HUDEP-2 (cell line): ENCODE data around the gene SAMD11.
"Not testable (repeated sequence)": the region's sequence is repeated elsewhere in the genome, so short reads cannot be mapped to it uniquely, and the experiment has no call there.

Experiments used
- DNase-seq, 76 experiments: peaks; one replicate each; lab custom pipeline; 2025; ENCODE audit not compliant: unreplicated experiment in 76 of 76; lab: John Stamatoyannopoulos, UW

Gene SAMD11

GRCh38 chr1:923131-923990 is at the start of gene SAMD11:
Gene SAMD11, plus strand, starts transcription at chr1:923923. Its CDS starts 509 bp downstream, at chr1:924432.
- DNase-seq, result peak in 56 of 76 experiments; percentile 7 to 70 (median 40)

- not testable (repeated sequence) for DNase-seq
These were observed 47.1 kb upstream of the SAMD11 start for GRCh38 chr1:876428-877208.

- DNase-seq, result not testable (repeated sequence)
These were observed 46.3 kb upstream of the SAMD11 start for GRCh38 chr1:877209-877986.

DNA sequence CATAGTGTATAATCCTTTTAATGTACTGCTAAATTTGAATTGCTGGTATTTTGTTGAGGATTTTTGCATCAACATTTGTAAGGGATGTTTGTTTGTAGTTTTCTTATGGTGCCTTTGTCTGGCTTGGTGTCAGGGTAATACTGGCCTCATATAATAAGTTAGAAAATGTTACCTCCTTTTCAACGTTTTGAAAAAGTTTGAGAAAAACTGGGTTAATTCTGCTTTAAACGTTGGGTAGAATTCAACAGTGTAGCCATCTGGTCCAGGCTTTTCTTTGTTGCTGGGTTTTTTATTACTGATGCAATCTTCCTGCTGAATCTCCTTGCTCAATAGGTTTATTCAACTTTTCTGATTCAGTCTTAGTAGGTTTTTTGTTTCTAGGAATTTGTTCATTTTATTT is 43.2 kb upstream of the SAMD11 start:
- not testable (repeated sequence) for DNase-seq

- DNase-seq, result not testable (repeated sequence)
These were observed 42.8 kb upstream of the SAMD11 start for GRCh38 chr1:880915-881314.

DNA sequence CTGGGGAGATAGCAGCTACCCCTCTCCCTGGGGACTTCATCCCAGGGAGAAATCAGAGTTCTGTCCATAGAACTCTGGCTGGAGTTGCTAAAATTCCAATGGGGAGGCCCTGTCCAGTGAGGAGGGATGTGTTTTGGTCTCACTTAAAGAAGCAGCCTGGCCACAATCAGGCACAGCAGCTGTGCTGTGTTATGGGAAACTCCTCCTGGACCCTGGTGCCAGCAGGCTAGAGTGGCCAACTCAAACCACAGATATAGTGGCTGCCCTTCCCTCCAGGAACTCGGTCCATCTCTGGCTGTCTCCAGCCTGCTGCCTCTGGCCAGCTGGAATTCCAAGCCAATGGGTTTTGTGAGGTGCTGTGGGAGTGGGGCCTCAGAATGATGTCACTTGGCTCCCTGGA is 37.4 kb upstream of the SAMD11 start:
- no peak for DNase-seq

GRCh38 chr1:886760-887159 is 37.0 kb upstream of the SAMD11 start:
- no peak for DNase-seq

DNA sequence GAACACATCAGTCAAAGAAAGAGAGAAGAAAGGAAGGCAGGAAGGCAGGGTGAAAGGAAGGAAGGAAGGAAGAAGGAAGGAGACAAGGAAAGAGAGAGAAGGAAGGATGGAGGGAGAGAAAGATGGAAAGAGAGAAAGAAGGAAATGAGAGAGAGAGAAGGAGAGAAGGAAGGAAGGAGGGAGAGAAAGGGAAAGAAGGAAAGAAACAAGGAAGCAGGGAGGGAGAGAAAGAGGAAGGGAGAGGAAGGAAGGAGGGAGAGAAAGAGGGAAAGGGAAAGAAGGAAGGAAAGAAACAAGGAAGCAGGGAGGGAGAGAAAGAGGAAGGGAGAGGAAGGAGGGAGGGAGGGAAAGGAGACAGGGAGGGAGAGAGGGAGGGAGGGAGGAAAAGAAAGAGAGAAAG is 35.4 kb upstream of the SAMD11 start:
- no peak for DNase-seq

- not testable (repeated sequence) for DNase-seq
These were observed 33.9 kb upstream of the SAMD11 start for GRCh38 chr1:889774-890173.

DNA sequence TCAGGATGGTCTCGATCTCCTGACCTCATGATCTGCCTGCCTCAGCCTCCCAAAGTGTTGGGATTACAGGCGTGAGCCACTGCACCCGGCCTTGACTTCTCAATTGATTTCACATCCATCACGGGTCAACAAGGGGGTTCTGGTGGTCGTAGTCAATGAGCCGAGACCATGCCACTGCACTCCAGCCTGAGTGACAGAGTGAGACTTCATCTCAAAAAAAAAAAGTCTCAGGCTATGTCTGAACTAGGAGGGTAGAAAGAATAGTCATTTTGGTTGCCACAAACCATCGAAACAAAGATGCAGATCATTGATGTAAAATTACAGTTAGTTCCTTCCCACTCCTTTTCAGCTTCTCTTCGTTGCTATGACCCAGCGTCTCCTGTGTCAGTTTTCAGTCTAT is 33.5 kb upstream of the SAMD11 start:
- DNase-seq, result not testable (repeated sequence)

- DNase-seq, result no peak
These were observed 33.1 kb upstream of the SAMD11 start for GRCh38 chr1:890661-891060.

DNA sequence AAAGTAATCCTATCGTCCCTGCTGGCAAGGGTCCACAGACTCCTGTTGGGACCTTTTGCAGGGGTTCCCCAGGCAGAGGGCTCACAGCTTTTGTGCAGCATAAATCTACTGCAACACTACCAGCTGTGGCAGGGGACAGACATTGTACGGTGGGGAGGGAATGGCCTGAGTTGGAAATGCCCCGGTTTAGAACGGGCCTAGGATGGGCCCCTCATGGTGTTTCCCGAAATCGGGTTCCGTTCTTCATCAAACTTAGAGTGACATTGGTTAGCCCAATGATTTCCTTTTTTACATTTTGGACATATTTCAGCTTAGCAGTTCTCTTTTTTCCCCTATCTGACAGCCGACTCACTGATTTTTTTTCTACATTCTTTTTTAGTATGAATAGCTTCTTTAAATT is 26.5 kb upstream of the SAMD11 start:
- DNase-seq, result no peak

- DNase-seq, result not testable (repeated sequence)
These were observed 25.8 kb upstream of the SAMD11 start for GRCh38 chr1:897951-898350.

DNA sequence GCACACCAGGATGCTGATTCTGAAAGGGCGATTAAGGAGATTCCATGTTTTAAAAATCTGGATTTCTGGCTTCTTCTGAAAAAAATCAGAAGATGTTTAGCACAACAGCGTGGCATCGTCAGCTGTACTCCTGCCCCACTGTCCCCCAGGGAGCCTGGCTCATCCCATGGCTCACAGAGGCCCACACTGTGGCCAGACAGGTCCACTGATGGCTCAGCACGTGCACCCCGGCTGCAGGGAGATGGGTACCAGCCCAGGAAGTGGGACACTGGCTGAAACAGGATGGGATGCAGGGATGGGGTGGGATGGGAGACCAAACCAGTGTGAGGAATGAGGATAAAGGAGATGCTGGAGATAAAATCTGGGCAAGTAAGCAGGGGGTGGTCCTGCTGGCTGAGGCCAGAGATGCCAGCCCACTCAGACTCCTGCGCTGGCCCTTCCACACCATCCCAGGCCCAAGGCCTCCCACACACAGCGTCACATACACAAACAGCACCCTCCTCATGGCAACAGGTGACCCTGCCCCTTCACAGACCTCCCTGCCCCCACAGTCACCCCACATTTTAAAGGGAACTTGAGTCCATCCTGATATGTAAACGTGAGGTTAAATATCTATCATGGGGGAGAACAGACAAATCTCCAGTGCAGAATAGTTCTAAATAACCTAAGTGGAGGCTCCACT is 23.9 kb upstream of the SAMD11 start:
- no peak for DNase-seq

- DNase-seq, result no peak
These were observed 22.4 kb upstream of the SAMD11 start for GRCh38 chr1:901108-901859.

DNA sequence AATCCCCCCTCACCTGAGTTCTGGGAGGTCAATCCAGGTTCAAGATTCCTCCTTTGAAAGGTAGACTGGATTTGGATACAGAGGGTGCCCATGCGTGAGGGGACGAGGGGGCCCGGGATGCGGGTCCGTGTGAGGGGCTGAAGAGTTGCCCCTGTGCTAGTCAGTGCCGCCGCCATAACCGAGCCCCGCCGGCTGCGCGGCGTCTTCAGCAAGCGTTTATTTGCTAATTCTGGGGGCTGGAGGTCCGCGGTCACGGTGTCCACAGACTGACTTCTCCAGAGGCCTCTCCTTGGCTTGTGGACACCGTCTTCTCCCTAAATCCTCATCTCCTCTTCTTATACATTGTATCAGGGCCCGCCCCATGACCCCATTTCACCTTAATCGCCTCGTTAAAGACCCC is 20.9 kb upstream of the SAMD11 start:
- no peak for DNase-seq

DNA sequence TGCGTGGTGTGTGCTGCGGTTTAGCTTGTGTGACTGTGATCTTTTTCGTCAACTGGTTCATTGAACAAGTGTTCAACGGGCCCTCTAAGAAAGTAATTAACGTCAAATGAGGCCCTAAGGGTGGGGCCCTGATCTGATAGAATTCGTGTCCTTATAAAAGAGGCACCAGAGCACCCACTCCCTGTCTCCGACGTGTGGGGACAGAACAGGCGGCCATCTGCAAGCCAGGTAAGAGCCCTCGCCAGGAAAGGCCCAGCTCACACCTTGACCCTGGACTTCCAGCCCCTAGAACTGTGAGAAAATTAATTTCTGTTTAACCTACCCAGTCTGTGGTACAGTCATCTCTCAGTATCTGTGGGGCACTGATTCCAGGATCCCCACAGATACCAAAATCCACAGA is 20.4 kb upstream of the SAMD11 start:
- no peak for DNase-seq

- no peak for DNase-seq
These were observed 19.9 kb upstream of the SAMD11 start for GRCh38 chr1:903721-904271.

DNA sequence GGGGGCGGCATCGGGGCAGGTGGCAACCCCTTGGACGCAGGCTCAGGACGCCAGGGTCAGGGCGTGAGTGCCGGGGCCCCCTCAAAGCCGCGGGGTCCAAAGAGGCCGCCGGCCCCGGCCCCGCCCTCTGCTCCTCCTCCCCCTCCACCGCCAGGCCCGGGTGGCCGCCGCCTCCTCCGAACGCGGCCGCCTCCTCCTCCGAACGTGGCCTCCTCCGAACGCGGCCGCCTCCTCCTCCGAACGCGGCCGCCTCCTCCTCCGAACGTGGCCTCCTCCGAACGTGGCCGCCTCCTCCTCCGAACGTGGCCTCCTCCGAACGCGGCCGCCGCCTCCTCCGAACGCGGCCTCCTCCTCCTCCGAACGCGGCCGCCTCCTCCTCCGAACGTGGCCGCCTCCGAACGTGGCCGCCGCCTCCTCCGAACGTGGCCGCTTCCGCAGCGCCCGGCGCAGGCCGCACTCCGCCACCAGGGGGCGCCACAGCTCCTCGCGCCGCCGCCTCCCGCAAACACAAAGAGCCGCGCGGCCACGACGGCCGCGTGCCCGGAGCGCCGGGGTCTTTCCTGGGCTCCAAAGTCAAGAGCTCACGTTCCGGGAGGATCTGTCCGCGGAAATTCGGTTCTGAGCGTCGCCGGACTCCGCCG is 19.3 kb upstream of the SAMD11 start:
- DNase-seq, result peak in 70 of 76 experiments; percentile 11 to 85 (median 68)
